ENCODE measurements around the gene TPK1.

Gene TPK1

DNA sequence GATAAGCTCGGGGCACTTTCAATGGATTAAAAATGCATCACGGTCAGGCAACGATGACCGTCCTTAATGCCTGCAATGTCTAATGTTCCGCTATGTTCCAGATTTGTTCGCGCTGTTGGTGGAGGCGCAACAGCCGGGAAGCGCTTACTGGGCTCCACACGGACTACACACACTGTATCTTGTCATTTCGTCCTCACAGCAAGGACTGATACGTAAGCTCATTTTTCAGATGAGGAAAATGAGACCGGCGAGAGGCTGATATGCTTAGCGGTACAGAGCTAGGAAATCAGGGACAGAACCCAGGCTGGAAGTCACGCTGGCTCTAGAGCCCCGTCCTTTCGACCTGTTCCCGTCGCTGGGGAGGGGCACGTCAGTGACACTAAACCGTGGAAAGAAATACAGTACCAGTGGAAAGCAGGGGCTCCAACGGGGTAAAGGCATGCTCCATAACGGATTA lies 670 bp downstream of the TPK1 start:
- peaks cover 6% of the 10 kb centered on the region for H3K36me3 Mint-ChIP-seq (ENCODE audit: low read depth)
- ATAC-seq, result peak; percentile 44
- peaks cover 43% of the 10 kb centered on the region for H3K4me1 Mint-ChIP-seq
- no peaks in the 10 kb centered on the region for H3K27me3 Mint-ChIP-seq
- H3K27ac Mint-ChIP-seq, result peak overlapping the region; percentile 99
- peak; percentile 48 for DNase-seq
- peak overlapping the region; percentile 97 for H3K4me3 Mint-ChIP-seq
- peaks cover 23% of the 10 kb centered on the region for H3K9me3 Mint-ChIP-seq

DNA sequence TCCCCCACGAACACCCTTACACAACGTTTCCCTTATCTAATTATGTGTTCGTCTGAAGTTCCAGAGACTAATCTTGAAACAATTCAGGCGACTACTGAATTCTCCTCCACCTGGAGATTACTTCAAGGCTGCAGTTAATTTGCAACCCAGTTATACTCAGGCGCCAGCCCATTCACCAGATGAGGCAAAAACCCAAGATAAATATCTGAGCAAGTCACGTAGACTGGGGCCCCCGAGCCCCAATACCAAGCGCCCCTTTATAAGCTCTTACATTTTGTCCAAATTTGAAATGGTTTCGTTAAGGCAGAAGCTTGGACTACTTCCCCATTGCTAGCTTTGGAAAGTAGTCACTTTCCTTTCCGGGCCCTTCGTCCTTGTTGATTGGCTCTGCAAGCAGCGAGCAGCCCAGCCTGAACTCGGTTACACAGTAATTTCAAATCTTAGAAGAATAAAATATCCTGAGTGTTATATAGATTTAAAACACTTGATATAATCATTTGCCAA lies 1.2 kb downstream of the TPK1 start:
- ATAC-seq (no peak), DNase-seq (peak; percentile 36)
- no peaks in the 10 kb centered on the region for H3K27me3 Mint-ChIP-seq
- H3K27ac Mint-ChIP-seq, result peak overlapping the region; percentile 99
- H3K4me1 Mint-ChIP-seq, result peaks cover 48% of the 10 kb centered on the region
- peaks cover 19% of the 10 kb centered on the region for H3K9me3 Mint-ChIP-seq
- peak overlapping the region; percentile 97 for H3K4me3 Mint-ChIP-seq
- peaks cover 6% of the 10 kb centered on the region for H3K36me3 Mint-ChIP-seq (ENCODE audit: low read depth)

DNA sequence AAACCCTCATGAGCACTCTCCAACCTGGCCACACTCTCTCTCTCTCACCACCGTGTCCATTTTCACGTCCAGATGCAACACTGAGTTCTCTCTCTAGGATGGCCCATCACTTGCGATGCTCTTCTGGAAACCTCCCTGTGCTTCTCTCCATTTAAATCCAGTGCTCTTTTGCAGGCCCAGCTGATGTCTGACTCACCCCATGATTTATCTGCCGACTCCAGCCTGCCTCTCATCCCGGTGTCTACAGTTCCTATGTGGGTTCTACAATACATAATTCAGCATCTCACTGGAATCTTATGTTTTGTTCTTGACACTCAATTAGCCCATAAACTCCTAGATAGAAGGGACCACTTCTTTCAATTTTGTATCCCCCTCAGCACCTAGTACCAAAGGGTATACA lies 5.0 kb downstream of the TPK1 start:
- ATAC-seq (no peak), DNase-seq (no peak)
- Mint-ChIP-seq H3K4me3 (no peak overlapping the region), H3K4me1 (peaks cover 66% of the 10 kb centered on the region), H3K27me3 (no peaks in the 10 kb centered on the region), H3K9me3 (peaks cover 5% of the 10 kb centered on the region), H3K27ac (peak overlapping the region; percentile 13), H3K36me3 (ENCODE audit: low read depth) (peaks cover 8% of the 10 kb centered on the region)

DNA sequence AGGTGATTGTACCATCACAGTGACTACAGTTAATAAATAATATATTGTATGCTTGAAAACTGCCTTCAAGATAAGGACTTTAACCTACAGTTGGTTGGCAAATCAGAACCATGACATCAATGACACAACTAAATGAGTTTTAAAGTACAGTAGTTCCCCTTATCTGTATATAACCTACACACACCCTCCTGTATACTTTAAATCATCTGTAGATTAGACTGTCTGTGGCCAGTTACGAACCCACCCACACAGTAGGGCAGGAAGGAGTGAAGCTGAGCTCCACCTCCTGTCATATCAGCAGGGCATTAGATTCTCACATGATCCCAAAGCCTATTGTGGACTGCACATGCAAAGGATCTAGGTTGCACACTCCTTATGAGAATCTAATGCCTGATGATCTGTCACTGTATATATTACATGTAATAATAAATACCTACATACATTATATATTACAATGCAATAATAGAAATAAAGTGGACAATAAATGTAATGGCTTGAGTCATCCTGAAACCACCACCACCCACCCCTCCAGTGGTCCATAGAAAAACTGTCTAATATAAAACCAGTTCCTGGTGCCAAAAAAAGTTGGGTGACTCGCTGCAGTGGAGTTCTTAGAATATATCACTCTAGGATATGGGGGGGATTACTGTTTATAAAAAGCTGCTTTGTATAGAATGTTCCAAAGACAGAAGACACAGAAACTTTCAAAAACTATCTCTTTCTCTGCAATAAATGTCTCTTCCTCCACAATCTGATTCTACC lies 5.6 kb downstream of the TPK1 start:
- H3K27ac Mint-ChIP-seq, result peak overlapping the region; percentile 13
- peaks cover 72% of the 10 kb centered on the region for H3K4me1 Mint-ChIP-seq
- no peaks in the 10 kb centered on the region for H3K27me3 Mint-ChIP-seq
- H3K9me3 Mint-ChIP-seq, result peaks cover 5% of the 10 kb centered on the region
- H3K36me3 Mint-ChIP-seq (ENCODE audit: low read depth), result peaks cover 8% of the 10 kb centered on the region
- peak; percentile 68 for ATAC-seq
- H3K4me3 Mint-ChIP-seq, result no peak overlapping the region
- DNase-seq, result no peak

DNA sequence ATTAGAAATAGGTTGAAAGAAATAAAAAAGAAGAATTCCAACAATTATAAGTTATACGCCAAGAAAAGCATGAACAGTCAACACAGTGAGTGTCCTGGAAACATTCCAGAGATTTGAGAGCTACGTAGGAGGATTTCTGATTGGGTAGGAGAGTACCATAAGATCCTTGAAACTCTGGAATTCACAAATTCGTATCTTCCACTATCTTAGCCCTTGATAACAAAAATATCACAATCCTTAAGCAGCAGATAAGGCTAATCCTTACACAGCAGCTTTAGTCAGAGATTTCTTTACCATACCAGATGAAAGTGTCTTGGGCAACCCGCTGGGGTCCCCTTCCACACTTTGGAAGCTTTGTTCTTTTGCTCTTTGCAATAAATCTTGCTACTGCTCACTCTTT lies 8.2 kb downstream of the TPK1 start:
- H3K4me1 Mint-ChIP-seq, result peaks cover 77% of the 10 kb centered on the region
- DNase-seq (no peak), ATAC-seq (no peak)
- H3K27me3 Mint-ChIP-seq, result no peaks in the 10 kb centered on the region
- H3K9me3 Mint-ChIP-seq, result peaks cover 5% of the 10 kb centered on the region
- no peak overlapping the region for H3K27ac Mint-ChIP-seq
- H3K36me3 Mint-ChIP-seq (ENCODE audit: low read depth), result peaks cover 10% of the 10 kb centered on the region
- no peak overlapping the region for H3K4me3 Mint-ChIP-seq

DNA sequence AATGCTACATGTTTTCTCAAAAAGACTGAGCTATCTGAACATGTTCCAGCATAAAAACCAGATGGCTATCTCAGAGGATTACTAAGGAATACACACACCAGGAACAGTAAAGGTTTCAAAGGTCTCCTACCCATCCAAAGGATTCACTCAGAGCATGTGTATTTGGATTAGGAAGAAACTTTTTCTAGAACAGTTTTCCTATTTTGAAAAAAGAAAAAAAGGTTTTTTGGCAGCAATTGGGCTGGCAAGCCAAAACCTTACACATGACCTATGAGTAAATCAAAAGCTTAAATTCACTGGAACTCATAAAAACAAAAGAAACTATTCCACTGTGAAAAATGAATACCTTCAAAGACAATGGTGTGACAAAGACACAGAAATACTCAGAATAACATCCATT lies 9.6 kb downstream of the TPK1 start:
- Mint-ChIP-seq H3K4me1 (peaks cover 83% of the 10 kb centered on the region), H3K27me3 (no peaks in the 10 kb centered on the region), H3K9me3 (peaks cover 5% of the 10 kb centered on the region), H3K36me3 (ENCODE audit: low read depth) (peaks cover 10% of the 10 kb centered on the region), H3K4me3 (no peak overlapping the region), H3K27ac (peak overlapping the region; percentile 9)
- no peak for DNase-seq
- no peak for ATAC-seq

DNA sequence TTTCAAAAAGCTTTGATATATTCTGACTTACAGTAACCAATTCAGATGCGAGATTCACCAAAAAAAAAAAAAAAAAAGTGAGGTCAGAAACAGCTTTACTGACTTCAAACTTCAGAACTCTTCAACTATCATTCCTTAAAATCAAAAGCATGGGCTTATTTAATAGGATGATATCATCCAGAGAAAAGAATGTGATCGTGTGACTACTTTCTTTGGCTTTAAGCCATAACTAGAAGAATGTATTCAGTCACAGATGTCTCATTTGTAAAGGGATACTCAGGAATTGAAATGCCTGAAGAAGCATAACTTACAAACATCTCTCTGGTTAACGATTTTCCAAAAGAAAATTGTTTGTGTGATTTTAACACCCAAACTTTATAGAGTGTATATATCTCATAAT lies 11.5 kb downstream of the TPK1 start:
- Mint-ChIP-seq H3K27me3 (no peaks in the 10 kb centered on the region), H3K36me3 (ENCODE audit: low read depth) (peaks cover 5% of the 10 kb centered on the region), H3K4me3 (no peak overlapping the region), H3K4me1 (peaks cover 85% of the 10 kb centered on the region), H3K27ac (no peak overlapping the region), H3K9me3 (no peaks in the 10 kb centered on the region)
- DNase-seq (no peak), ATAC-seq (no peak)

DNA sequence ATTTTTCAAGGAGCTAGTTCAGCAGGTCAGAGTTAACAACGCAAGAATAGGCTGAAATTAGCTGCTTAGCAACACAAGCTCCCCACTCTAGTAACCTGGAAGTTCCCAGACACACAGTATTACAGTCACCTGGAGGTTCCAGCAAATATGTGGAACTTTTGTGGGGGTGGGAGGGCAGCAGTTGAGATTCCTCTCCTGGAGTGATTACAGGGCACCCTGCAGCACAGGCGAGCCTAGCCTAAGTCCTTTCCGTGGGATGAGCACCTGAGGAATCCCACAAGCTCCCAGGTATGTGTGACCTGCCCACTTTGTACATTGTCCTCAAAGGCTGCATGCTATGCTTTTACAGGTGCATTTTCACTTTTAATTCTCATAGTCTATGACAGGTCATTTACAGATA lies 13.6 kb downstream of the TPK1 start:
- Mint-ChIP-seq H3K4me1 (peaks cover 92% of the 10 kb centered on the region), H3K9me3 (no peaks in the 10 kb centered on the region), H3K4me3 (no peak overlapping the region), H3K36me3 (ENCODE audit: low read depth) (peaks cover 8% of the 10 kb centered on the region), H3K27ac (peak overlapping the region; percentile 83), H3K27me3 (no peaks in the 10 kb centered on the region)
- DNase-seq (no peak), ATAC-seq (no peak)

DNA sequence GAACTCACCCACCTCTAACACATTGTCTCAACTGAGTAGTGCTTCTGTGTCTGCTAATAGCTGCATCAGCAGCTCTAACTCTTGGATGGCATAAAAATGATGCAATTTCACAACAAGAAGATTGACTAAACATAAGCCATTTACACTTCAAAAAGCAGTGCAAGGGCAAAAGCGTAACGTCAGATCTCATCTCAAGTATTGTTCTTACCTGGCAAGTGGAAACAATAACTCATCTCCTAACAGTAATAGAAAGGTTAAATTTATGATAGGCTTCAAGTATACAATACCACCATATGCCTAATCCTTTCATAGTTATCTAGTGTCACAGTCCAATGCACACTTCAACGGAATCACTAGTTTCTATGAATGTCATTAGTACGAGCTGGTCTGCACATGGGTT lies 14.8 kb downstream of the TPK1 start:
- Mint-ChIP-seq H3K27ac (peak overlapping the region; percentile 92), H3K36me3 (ENCODE audit: low read depth) (peaks cover 8% of the 10 kb centered on the region), H3K4me1 (peaks cover 84% of the 10 kb centered on the region), H3K27me3 (no peaks in the 10 kb centered on the region), H3K9me3 (no peaks in the 10 kb centered on the region), H3K4me3 (peak overlapping the region; percentile 60)
- DNase-seq (no peak), ATAC-seq (peak; percentile 81)

DNA sequence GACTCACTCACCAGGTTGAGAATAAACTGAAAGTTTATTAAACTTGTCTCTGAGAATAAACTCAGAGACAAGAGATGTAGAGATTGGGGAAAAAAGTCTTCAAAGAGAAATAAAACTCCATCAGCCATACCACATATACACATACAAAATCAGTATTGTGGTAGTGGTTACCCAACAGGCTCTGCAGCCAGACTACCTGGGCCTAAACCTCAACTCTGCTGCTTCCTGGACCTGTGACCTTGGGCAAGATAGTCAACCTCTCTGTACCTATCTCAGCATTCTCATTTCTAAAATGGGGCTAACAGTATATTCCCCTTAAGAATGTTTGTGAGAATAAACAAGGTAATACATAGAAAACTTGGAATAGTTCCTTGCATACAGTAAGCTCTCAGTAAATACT lies 15.3 kb downstream of the TPK1 start:
- no peak for ATAC-seq
- Mint-ChIP-seq H3K27ac (peak overlapping the region; percentile 92), H3K27me3 (no peaks in the 10 kb centered on the region), H3K4me3 (no peak overlapping the region), H3K36me3 (ENCODE audit: low read depth) (peaks cover 8% of the 10 kb centered on the region), H3K9me3 (no peaks in the 10 kb centered on the region), H3K4me1 (peaks cover 79% of the 10 kb centered on the region)
- DNase-seq, result no peak

DNA sequence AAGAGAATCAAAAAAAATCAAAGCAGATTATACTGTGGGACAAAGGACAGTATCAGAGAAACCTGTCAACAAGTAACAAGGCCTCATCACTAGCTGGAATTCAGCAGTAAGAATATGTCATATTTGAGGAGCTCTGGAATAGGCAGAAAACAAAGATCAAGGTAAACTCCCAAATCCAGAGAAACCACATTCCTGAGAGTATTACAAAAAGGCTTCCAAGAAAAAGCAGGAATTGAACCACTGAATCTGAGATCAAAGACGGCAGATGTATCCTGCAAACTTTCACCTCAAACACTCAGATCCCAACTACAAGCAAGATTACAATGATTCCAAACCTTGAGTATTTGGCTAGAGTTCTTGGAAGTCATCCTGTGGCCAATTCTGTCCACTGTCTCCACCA lies 16.3 kb downstream of the TPK1 start:
- DNase-seq (no peak), ATAC-seq (no peak)
- Mint-ChIP-seq H3K9me3 (no peaks in the 10 kb centered on the region), H3K27ac (peak overlapping the region; percentile 91), H3K27me3 (no peaks in the 10 kb centered on the region), H3K4me1 (peaks cover 73% of the 10 kb centered on the region), H3K36me3 (ENCODE audit: low read depth) (peaks cover 11% of the 10 kb centered on the region), H3K4me3 (no peak overlapping the region)

DNA sequence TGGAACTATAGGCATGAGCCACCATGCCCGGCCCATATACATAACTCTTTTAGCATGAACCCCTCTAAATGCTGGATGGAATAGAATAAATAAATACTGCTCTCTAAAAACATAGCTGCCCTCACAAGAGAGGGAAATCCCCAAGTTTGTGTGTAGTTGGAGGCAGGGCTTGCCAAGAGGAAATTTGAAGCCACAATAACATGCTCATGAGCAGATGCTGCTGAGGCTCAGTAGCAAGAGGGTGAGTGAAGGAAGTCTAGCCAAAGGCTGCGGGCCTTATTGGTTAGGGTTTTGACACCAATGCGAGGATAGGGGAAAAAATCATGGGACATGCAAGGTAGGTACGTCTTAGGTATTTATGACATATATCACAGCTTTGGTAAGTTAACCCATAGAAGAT lies 17.3 kb downstream of the TPK1 start:
- Mint-ChIP-seq H3K27me3 (no peaks in the 10 kb centered on the region), H3K9me3 (no peaks in the 10 kb centered on the region), H3K4me3 (peak overlapping the region; percentile 32), H3K36me3 (ENCODE audit: low read depth) (peaks cover 9% of the 10 kb centered on the region), H3K27ac (peak overlapping the region; percentile 91), H3K4me1 (peaks cover 66% of the 10 kb centered on the region)
- DNase-seq, result peak; percentile 30
- peak; percentile 77 for ATAC-seq

DNA sequence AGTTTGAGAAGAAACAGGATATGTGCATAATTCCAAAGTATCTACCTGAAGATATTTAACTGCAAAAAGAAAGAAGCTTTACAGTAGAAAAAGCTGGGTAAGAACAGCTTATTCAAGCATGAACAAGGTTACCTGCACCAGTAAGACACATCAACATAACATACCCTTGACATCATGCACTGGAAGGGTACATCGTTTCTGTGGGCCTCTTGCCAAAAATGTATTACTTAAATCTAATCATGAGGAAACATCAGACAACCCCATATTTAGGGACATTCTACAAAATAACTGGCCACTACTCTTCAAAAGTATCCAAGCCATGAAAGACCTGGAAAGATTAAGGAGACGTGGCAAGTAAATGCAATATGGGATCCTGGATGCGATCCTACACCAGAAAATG lies 18.9 kb downstream of the TPK1 start:
- H3K27me3 Mint-ChIP-seq, result no peaks in the 10 kb centered on the region
- H3K4me1 Mint-ChIP-seq, result peaks cover 66% of the 10 kb centered on the region
- no peak for ATAC-seq
- no peak overlapping the region for H3K4me3 Mint-ChIP-seq
- no peak for DNase-seq
- no peaks in the 10 kb centered on the region for H3K9me3 Mint-ChIP-seq
- peaks cover 9% of the 10 kb centered on the region for H3K36me3 Mint-ChIP-seq (ENCODE audit: low read depth)
- H3K27ac Mint-ChIP-seq, result no peak overlapping the region

DNA sequence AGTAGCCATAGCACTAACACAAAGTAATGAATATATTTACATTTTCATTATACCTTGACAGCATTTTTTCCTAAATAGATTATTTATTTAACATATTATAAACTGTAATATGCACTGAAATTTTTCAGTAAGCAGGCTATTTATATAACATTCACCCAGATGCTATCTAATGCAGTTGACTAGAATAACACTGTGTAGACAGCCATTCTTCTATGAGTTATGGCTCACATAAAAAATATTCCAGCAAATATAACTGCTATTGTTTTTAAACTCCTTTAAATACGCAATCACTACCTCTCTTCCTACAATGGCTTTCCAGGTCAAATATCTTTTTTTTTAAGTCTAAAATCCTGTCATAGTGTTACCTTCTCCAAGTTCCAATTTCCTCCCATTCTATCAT lies 21.6 kb downstream of the TPK1 start:
- peaks cover 54% of the 10 kb centered on the region for H3K4me1 Mint-ChIP-seq
- no peaks in the 10 kb centered on the region for H3K9me3 Mint-ChIP-seq
- no peak for DNase-seq
- H3K27me3 Mint-ChIP-seq, result no peaks in the 10 kb centered on the region
- H3K36me3 Mint-ChIP-seq (ENCODE audit: low read depth), result peaks cover 9% of the 10 kb centered on the region
- no peak overlapping the region for H3K27ac Mint-ChIP-seq
- H3K4me3 Mint-ChIP-seq, result no peak overlapping the region
- ATAC-seq, result no peak

DNA sequence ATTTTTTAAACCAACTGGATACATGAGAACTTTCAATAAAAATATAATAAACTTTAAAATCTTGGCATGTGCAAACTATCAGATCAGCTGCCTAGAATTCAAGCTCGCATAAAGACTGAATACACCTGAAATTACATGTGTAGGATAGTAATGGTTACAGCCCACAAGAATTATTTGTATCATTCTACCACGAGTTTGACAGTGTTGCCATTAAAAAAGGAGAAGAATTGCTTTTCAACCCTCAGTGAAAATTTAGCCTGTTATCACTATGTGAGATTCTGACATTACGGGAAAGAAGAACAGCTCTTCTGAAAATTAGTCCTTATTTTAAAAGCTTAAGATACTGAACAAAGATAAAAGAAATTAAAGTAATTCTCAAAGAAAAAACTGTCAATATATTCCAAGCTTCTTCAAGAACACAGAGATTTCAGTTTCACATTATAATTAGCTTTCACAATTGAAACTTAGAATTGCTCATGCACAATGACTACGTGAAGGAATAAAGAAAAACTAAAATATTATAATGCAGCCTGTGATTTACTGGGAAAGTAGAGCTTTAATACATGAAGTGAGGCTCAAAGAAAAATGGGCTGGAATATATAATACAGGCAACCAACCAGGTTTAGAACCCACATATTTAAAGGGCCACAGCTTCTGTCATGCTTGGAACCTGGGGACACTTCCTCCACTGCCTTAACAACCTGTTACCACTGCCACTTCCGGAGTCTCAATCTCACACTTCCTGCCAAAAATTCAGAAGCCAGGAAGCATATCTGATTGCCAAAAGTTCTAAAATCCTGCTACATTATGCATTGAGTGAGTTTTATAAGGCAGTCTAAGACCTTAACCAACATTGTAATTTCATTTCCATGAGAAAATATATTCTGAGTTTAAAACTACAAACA lies 23.2 kb downstream of the TPK1 start:
- DNase-seq, result peak; percentile 43
- no peaks in the 10 kb centered on the region for H3K27me3 Mint-ChIP-seq
- peak overlapping the region; percentile 77 for H3K4me3 Mint-ChIP-seq
- peaks cover 50% of the 10 kb centered on the region for H3K4me1 Mint-ChIP-seq
- no peaks in the 10 kb centered on the region for H3K9me3 Mint-ChIP-seq
- peak; percentile 96 for ATAC-seq
- H3K36me3 Mint-ChIP-seq (ENCODE audit: low read depth), result peaks cover 7% of the 10 kb centered on the region
- peak overlapping the region; percentile 90 for H3K27ac Mint-ChIP-seq
